ENCODE measurements around the gene NARF.

DNA sequence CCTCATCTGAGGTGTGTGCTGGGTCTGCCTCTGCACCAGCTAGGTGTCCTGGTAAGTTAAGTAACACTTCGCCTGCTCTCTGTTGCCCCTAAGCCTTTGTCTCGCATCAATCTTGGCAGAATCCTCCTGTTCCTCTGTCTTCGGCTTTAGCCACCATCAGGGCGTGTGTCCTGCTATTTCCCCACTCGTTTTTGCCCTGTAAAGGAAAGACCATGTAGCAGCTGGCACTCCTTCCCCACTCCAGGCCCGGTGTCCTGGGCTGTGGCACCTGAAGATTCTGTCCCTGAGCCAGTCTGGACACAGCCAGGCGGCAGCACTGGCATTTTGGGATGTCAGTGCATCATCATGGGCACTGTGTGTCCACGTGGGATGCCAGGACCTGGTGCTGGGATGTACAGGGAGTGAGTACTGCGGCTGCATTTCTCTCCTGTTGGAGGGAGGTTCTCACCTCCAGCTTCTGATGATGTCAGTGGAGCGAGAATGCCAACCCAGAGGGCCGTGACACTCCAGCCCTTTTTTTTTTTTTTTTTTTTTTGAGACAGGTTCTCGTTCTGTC, 34.8 kb downstream of the NARF start:
- TF ChIP-seq, protein P1, sequence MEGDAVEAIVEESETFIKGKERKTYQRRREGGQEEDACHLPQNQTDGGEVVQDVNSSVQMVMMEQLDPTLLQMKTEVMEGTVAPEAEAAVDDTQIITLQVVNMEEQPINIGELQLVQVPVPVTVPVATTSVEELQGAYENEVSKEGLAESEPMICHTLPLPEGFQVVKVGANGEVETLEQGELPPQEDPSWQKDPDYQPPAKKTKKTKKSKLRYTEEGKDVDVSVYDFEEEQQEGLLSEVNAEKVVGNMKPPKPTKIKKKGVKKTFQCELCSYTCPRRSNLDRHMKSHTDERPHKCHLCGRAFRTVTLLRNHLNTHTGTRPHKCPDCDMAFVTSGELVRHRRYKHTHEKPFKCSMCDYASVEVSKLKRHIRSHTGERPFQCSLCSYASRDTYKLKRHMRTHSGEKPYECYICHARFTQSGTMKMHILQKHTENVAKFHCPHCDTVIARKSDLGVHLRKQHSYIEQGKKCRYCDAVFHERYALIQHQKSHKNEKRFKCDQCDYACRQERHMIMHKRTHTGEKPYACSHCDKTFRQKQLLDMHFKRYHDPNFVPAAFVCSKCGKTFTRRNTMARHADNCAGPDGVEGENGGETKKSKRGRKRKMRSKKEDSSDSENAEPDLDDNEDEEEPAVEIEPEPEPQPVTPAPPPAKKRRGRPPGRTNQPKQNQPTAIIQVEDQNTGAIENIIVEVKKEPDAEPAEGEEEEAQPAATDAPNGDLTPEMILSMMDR (IDR thresholded peaks at IDR 0.05), result no peak
- no peak for TF ChIP-seq POLR2A (IDR thresholded peaks at IDR 0.05)
